ENCODE results near the gene OR2AE1.

OR2AE1 gene

DNA sequence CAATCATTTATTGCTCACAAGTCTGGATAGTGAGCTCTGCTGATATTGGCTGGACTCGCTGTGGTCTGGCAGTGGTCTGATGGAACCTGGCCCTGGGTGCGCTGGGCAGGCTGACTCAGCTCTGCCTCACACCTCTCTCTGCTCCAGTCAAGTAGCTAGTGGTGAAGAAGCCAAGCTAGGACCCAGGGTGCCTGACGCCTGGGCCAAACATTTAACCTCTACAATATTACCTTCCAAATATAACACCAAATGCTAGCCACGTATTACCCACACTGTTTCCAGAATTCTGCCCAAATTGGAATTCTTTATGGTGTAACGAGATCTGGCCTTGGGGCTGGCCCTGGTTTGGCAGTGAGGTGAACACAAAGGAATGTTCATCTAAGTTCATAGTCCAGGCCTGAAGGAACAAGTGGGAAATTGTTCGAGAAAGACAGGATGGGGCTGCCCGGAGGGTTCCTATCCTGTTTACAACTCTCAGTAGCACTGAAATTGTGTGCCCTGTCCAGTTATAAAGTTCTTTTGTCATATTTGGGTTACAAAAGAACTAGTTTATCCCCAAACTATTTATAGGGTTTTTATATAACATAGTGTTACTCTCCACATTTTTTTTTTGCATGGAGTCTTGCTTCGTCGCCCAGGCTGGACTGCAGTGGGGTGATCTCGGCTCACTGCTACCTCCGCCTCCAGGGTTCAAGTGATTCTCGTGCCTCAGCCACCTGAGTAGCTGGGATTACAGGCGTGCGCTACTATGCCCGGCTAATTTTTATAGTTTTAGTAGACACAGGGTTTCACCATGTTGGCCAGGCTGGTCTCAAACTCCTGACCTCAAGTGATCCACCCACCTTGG is 16.3 kb downstream of the OR2AE1 start:
- no peak for DNase-seq (ENCODE audit: low read depth)

- no peak for DNase-seq (ENCODE audit: low read depth)
These were observed 21.6 kb downstream of the OR2AE1 start for GRCh38 chr7:99855236-99855635.

DNA sequence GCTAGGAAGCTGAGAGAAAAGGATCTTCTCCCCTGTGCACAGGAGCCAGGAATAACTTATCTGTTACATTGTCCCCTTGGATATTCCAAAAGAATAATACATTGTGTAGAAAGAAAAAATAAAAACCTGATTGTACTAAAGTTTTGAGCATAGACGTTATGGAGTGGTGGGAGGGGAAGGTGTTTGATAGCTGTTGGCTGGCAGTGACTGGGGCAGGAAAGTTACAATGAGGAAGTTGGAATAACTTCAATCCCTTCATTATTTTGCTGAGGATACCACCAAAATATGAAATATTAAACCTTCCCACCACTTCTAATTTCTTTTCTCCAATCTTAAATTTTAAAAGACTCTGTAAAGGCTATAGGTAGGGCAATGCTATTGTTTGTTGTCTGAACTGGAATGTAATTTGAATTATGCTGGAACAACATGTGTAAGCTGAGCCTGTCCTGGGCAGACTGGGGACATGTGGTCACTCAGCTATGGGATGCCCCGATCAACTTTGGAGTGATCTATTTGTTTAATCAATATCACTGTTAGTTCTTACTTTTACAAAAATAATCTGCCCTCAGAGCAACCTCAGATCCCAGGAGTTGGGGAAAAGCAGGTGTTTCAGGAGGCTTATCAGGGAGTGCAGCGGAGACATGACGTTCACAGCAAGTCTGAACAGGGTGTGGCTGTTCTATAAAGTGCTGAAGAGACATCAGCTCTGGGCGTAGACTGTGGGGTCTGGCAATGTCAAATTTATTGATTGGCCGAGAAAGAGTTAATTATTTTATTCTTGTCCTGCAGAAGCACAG is 28.2 kb downstream of the OR2AE1 start:
- no peak for DNase-seq (ENCODE audit: low read depth)

DNA sequence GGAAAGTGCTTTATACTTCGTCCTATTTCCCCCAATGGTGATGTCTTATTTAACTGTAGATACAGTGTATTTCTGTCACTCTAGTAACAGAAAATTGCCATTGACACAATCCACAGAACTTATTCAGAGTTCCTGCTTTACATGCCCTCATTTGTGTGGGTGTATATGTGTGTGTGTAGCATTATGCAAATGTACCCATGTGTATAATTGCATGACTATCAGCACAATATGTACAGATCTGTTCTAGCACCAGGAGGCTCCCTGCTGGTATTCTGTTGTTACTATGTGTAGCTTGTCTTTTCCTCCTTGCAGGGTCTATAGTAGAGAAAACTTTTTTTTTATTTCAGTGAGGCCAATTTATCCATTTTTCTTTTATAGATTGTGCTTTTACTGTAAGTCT is 32.5 kb downstream of the OR2AE1 start:
- no peak for DNase-seq (ENCODE audit: low read depth)

GRCh38 chr7:99843808-99844207 is 33.0 kb downstream of the OR2AE1 start:
- DNase-seq (ENCODE audit: low read depth) = no peak

GRCh38 chr7:99842926-99843325 is 33.9 kb downstream of the OR2AE1 start:
- DNase-seq (ENCODE audit: low read depth) = no peak

DNA sequence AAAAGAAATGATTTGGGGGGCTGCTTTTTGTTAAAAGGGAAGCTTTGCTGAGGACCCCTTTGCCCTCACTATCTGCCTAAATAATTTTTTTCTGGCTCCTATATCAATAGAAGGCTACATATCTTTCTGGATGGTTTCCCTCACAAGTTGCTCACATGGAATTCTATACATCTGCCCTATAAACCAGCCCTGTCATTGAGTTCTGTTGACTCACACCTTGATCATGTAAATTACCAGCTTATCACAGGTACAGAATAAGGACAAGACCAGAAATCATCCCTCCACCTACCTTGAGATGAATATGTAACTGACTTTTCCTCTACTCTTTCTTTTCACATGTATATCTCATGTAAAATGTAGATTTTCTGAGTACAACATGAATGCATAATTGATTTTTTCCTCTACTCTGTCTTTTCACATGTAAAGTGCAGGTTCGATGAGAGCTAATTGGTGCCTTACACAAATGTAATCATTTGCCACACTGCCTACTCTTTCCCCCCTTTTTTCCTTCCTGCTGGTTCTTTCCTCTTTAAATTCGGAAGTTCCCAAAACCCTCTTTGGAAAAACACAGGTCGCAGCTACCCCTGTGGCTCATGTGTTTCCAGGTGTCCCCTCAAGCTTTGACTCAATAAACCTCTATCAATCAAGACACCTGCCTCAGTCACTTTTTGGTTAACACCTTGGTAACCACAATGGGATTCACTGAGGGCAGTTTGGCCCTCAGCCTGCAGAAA is 36.5 kb downstream of the OR2AE1 start:
- DNase-seq (ENCODE audit: low read depth) = no peak

DNA sequence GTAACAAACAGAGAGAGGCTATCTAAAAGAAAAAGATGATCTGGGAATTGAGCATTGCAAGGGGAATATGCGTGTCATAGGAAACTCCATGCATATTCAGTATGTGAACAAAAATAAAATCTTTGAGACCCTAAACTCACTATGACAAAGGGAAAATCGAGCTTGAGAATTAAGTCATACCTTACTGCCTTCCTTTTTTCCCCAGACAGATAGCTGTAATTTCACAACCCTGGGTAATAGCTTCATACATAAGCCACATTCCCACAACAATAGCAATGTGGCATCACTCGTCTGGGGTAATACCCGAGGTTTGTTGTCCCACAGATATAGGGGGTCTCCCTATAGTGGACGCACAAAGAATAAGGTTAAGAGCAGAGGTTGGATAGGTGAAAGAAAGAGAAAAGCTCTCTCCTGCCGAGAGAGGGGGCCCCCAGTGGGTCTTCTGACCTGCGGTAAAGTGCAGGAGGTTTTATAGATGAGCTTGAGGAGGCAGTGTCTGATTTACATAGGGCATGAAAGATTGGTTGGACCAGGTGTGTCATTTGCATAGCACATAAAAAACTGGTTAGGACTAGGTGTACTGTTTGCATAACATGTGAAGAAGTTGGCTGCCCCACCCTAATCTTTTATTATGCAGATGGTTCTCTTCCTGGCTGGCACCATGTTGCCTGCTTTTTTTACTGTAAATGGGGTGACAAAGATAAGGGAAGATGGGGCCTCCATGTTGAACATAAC is 37.4 kb downstream of the OR2AE1 start:
- DNase-seq (ENCODE audit: low read depth) = no peak

- no peak for DNase-seq (ENCODE audit: low read depth)
These were observed 39.0 kb downstream of the OR2AE1 start for GRCh38 chr7:99837649-99838361.

DNA sequence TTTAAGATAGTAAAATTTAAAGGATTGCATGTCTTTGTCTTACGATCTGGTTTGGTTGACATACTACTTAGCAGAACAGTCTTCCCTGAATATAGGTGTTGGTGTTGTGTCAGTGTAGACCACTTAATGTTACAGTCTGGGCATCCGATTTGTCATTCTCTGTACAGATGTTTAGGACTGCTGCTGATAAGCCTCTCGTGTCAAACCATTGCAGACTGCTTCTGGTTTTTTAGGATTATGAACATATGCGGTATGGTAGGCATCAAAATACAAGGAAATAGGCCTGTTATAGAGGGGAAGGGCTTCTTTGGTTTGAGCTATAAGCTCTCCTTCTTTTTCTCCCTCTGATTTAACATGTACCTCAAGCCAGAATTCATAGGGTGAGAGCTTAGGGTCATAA is 41.6 kb downstream of the OR2AE1 start:
- no peak for DNase-seq (ENCODE audit: low read depth)

GRCh38 chr7:99834382-99834781 is 42.5 kb downstream of the OR2AE1 start:
- no peak for DNase-seq (ENCODE audit: low read depth)

GRCh38 chr7:99833289-99833877 is 43.5 kb downstream of the OR2AE1 start:
- DNase-seq (ENCODE audit: low read depth) = no peak

GRCh38 chr7:99831595-99831994 is 45.2 kb downstream of the OR2AE1 start:
- no peak for DNase-seq (ENCODE audit: low read depth)

DNA sequence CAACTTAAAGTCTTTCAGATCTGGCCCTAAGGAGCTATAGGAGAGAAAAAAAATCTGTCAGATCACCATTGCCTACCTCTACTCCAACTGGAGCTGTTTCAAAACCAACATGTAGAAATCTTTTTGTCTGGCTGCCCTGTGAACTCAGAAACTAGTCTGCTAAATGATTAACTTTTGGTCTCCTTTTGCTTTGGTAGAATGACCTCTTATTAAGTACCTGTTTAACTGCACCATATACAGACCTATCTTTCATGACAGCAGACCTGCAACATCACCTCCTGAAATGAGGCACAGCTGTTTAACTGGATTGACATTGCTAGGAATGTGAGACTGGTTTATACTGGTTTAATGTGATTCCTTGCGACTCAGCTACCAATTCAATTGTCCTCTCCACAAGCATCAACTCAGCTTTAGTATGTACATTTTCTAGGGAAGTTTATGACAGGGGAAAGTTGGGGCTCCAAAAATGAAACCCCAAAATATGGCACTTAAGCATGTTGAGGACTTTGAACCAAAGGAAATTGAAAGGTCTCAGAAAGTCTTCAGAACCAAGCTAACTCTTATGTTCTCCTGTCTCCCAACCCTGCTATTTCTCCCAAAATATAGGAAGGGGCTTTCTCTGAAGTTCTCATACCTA is 47.2 kb downstream of the OR2AE1 start:
- DNase-seq (ENCODE audit: low read depth) = no peak

DNA sequence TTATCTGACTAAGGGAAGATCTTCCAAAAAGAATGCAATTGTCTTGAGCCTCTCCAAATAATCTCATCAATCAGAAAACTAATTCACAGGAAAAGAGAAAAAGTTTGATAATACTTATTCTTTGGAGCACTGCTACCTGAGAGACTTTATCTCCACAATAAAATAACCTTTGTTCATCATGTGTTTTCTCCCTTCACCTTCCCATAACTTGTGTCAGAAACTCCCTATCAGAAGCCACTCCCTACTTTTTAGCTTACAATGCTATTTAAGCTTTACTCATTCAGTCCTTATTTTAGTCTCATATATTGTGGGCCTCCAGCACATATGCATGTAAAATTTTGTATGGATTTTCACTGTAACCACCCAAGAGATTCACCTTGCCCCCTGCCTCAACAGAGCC is 48.0 kb downstream of the OR2AE1 start:
- DNase-seq (ENCODE audit: low read depth) = no peak

DNA sequence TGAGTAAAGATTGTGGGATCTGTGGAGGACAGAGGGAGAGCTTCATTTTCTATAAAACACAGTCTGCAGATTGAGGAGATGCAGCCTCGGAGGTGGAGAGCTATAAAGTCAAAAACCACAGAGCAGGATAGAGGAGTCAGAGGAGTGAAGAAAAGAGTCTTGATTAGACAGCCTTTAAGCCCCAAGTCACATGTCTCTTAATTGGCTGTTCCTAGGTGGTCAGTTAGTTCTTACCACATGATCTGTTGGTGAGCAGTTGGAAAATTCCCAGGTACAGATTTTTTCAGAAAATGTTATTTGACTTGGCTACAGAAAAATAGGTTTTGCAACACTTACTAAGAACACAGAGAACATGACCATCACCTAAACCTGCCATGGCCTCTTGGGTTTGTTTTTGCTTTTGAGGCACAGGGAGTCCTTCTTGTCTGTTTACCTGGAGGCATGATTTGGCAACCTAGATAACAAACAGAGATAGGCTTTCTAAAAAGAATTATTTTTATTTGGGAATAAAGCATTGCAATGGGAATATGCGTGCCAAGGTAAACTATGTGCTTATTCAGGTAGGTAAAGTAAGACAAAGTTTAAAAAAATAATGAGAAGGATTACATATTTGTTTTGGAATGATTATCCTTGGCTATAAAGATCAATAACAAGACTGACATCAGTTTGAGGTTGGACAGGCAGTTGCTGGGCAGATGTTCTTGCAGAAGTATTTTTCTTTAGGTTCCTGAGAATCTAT is 49.6 kb downstream of the OR2AE1 start:
- DNase-seq (ENCODE audit: low read depth) = no peak
